GM06990 (cell line): ENCODE data around the gene ABHD14A.

Experiments
- DNase-seq: peaks from one replicate; pipeline ENCODE4 v3.0.0-alpha.2; 2011; ENCODE audit not compliant: insufficient read length; ENCODE audit errors: extremely low read depth
- H3K27me3 ChIP-seq: replicated peaks from 2 replicates; pipeline ENCODE4 v1.6.0; 2011; ENCODE audit warnings: low read length; ENCODE audit not compliant: control insufficient read depth, insufficient read depth
- H3K36me3 ChIP-seq: 2 replicates; pipeline ENCODE4 v1.5.1; 2011; ENCODE audit warnings: low read length; ENCODE audit not compliant: control insufficient read depth, insufficient read depth
- H3K4me3 ChIP-seq: replicated peaks from 2 replicates; pipeline ENCODE4 v1.5.1; 2011; ENCODE audit warnings: low read depth, mild to moderate bottlenecking, control low read depth, low read length
- TF ChIP-seq, protein P1 (sequence below): IDR thresholded peaks from 2 replicates; pipeline ENCODE4 v1.5.1; 2011; ENCODE audit warnings: low read length, control low read depth, mild to moderate bottlenecking, inconsistent platforms; ENCODE audit not compliant: insufficient read depth, poor library complexity, severe bottlenecking

The ABHD14A gene

DNA sequence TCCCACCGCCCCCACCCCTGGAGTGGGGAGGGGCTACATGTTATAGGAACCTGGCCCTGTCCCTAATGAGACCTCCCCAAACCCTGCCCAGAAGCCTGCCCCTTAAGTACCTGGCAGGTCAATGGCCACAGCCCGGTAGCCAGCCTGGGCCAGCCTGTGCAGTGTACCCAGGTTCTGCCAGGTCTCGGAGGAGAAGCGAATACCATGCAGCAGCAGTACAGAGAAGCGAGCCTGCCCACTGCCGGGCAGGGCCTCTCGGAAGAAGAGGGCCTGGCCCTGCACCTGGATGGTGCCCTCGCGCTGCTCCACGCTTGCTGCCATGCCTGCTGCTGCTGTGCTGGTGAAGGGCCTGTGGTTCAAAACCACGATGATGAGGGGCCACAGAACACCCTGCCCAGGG lies 3.5 kb upstream of the ABHD14A start:
- TF ChIP-seq, protein P1, sequence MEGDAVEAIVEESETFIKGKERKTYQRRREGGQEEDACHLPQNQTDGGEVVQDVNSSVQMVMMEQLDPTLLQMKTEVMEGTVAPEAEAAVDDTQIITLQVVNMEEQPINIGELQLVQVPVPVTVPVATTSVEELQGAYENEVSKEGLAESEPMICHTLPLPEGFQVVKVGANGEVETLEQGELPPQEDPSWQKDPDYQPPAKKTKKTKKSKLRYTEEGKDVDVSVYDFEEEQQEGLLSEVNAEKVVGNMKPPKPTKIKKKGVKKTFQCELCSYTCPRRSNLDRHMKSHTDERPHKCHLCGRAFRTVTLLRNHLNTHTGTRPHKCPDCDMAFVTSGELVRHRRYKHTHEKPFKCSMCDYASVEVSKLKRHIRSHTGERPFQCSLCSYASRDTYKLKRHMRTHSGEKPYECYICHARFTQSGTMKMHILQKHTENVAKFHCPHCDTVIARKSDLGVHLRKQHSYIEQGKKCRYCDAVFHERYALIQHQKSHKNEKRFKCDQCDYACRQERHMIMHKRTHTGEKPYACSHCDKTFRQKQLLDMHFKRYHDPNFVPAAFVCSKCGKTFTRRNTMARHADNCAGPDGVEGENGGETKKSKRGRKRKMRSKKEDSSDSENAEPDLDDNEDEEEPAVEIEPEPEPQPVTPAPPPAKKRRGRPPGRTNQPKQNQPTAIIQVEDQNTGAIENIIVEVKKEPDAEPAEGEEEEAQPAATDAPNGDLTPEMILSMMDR = no peak
- Histone ChIP-seq H3K4me3 (no peak overlapping the region), H3K27me3 (no peaks in the 10 kb centered on the region), H3K36me3 (peaks cover 2% of the 10 kb centered on the region; the same call in 1 of the 2 replicates)
- DNase-seq = no peak

GRCh38 chr3:51974277-51974962 lies 444 bp upstream of the ABHD14A start:
- Histone ChIP-seq H3K27me3 (no peaks in the 10 kb centered on the region), H3K36me3 (peaks cover 2% of the 10 kb centered on the region; the same call in 1 of the 2 replicates), H3K4me3 (peak overlapping the region; percentile 97)
- TF ChIP-seq, protein P1 = no peak
- DNase-seq = no peak

GRCh38 chr3:51975852-51976549 lies 1.1 kb downstream of the ABHD14A start:
- H3K4me3 ChIP-seq = peak overlapping the region; percentile 97
- peak; percentile 43 for DNase-seq
- TF ChIP-seq, protein P1 = no peak
- H3K36me3 ChIP-seq = no peaks in the 10 kb centered on the region
- H3K27me3 ChIP-seq = no peaks in the 10 kb centered on the region

DNA sequence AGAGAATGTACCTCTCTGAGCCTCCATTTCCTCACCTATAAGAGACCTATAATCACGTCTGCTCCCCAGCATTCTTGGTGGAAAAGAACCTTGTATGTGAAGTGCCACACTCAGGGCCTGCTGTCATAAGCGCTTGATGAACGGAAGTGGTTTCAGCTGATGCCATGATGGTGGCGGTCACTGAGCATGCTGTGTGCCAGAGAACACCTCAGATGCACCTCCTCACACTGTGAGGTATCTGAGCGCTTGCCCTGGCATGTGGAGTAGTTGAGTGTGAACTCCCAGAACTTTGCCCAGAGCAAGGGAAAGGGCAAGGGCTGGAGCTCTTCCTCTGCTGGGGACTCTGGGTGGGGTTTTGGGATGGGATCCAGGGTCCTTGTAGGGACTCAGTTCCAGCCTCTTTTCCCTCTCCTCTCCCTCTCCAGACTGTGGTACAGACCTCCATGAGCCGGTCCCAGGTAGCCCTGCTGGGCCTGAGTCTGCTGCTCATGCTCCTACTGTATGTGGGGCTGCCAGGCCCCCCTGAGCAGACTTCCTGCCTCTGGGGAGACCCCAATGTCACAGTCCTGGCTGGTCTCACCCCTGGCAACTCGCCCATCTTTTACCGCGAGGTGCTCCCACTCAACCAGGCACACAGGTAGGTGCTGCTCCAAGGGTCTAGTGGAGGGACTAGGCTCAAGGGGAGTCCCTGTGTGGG lies 2.7 kb downstream of the ABHD14A start:
- Histone ChIP-seq H3K27me3 (no peaks in the 10 kb centered on the region), H3K4me3 (no peak overlapping the region), H3K36me3 (no peaks in the 10 kb centered on the region)
- DNase-seq = no peak
- TF ChIP-seq, protein P1 = no peak

- Histone ChIP-seq H3K36me3 (no peaks in the 10 kb centered on the region), H3K4me3 (no peak overlapping the region), H3K27me3 (no peaks in the 10 kb centered on the region)
- DNase-seq = no peak
- TF ChIP-seq, protein P1 = no peak
Observed at GRCh38 chr3:51978143-51978502, 3.3 kb downstream of the ABHD14A start.
